Measurements from ENCODE around the gene CTH. TPM values are rescaled to one million over a fixed set of nuclear protein-coding genes. Genes with fewer than 3 reads are reported as not detected.

Gene CTH
- total and polyA plus RNA-seq, 2 of the 4 experiments (the other 2 are of a cell fraction), result 2.7 to 3.0 TPM

- Histone ChIP-seq H4K8ac (ENCODE audit: low read depth in 2 of 2, low read length in 2 of 2) (no peak overlapping the region), H2BK15ac (ENCODE audit: low read depth, low read length) (no peak overlapping the region), H2AFZ (replicated peaks; ENCODE audit: low read length, poor library complexity) (no peak overlapping the region), H3K36me3 (ENCODE audit: control insufficient read depth, insufficient read depth, low read length) (no peaks in the 10 kb centered on the region), H3K9me3 (ENCODE audit: control insufficient read depth, insufficient read depth, low read length) (no peaks in the 10 kb centered on the region), H2BK120ac (ENCODE audit: low read depth, low read length) (no peak overlapping the region), H2BK5ac (ENCODE audit: low read depth, low read length, poor library complexity, severe bottlenecking) (no peak overlapping the region), H4K91ac (ENCODE audit: insufficient read depth, low read depth, low read length) (no peak overlapping the region), H3K4me2 (ENCODE audit: low read depth, low read length) (no peak overlapping the region), H2AK5ac (ENCODE audit: low read depth, low read length) (no peak overlapping the region), H3K14ac (replicated peaks; ENCODE audit: low read depth, low read length) (no peak overlapping the region), H3K27ac (ENCODE audit: insufficient read depth, low read length) (no peak overlapping the region), H3K9me1 (ENCODE audit: insufficient read depth, low read length) (no peaks in the 10 kb centered on the region), H3K79me1 (ENCODE audit: low read depth in 1 of 2, low read length in 2 of 2) (no peaks in the 10 kb centered on the region), H3K56ac (ENCODE audit: extremely low read depth, insufficient read depth, low read length) (no peak overlapping the region), H3K4me1 (ENCODE audit: control insufficient read depth, insufficient read depth, low read length) (no peaks in the 10 kb centered on the region), H3K18ac (ENCODE audit: low read depth, low read length) (no peak overlapping the region), H3K23ac (ENCODE audit: low read depth, low read length) (no peak overlapping the region), H3K9ac (ENCODE audit: low read depth, low read length) (no peak overlapping the region), H4K5ac (ENCODE audit: low read depth, low read length) (no peak overlapping the region), H2AK9ac (replicated peaks; ENCODE audit: low read depth, low read length, poor library complexity) (no peak overlapping the region), H3K4ac (ENCODE audit: low read depth, low read length) (no peak overlapping the region), H3K4me3 (ENCODE audit: insufficient read depth, low read depth, low read length) (no peak overlapping the region), H4K20me1 (ENCODE audit: insufficient read depth, low read length) (no peaks in the 10 kb centered on the region), H3K27me3 (ENCODE audit: control insufficient read depth, insufficient read depth, low read length) (no peaks in the 10 kb centered on the region), H2BK20ac (ENCODE audit: low read depth, low read length) (no peak overlapping the region)
- TF ChIP-seq MAZ (IDR thresholded peaks at IDR 0.05; ENCODE audit: borderline replicate concordance, low read depth, low read length) (no peak), SMC3 (IDR thresholded peaks at IDR 0.05; ENCODE audit: low read depth, low read length) (no peak), USF2 (IDR thresholded peaks at IDR 0.05; ENCODE audit: low read depth, low read length) (no peak), MAFK (IDR thresholded peaks at IDR 0.05; ENCODE audit: low read depth, low read length) (no peak)
- POLR2A ChIA-PET (ENCODE audit: unreplicated experiment), result no interaction called here
- DNase-seq, result no peak
- dilution Hi-C loops (cut with HindIII; ENCODE audit: low sequenced_read_pairs, unreplicated experiment) (no loop called here), intact Hi-C loops (cut with micrococcal nuclease) (no loop called here), in situ Hi-C loops (cut with MboI; ENCODE audit: low sequenced_read_pairs) (no loop called here)
- no peak for ATAC-seq (ENCODE audit: low read depth)
- no TSS peak for BruUV-seq (replicated peaks)
- WGBS, 2 experiments (ENCODE audit: extremely low coverage in 2 of 2, insufficient read length in 1 of 2), result no CpG with 5 or more reads among the region's 2 CpGs
- CTCF ChIA-PET, result no interaction called here
Observed at GRCh38 chr1:70455291-70455690, 44.2 kb downstream of the CTH start.
